Colon (tissue), 2 donors: ENCODE results near the gene MAPK13.
"Not testable (repeated sequence)": the region's sequence is repeated elsewhere in the genome, so short reads cannot be mapped to it uniquely, and the experiment has no call there.

ENCODE experiments used
- FAIRE-seq: peaks from 2 replicates; lab custom pipeline; 2012; peaks lifted over from hg19 to GRCh38; lab: Jason Lieb, UNC
- donor health status: control.
- donor health status: control.

The MAPK13 gene

GRCh38 chr6:36114798-36115408 lies 15.4 kb upstream of the MAPK13 start:
- peak; percentile 53 for FAIRE-seq

- FAIRE-seq = no peak
Observed at GRCh38 chr6:36115412-36115811, 14.9 kb upstream of the MAPK13 start.

DNA sequence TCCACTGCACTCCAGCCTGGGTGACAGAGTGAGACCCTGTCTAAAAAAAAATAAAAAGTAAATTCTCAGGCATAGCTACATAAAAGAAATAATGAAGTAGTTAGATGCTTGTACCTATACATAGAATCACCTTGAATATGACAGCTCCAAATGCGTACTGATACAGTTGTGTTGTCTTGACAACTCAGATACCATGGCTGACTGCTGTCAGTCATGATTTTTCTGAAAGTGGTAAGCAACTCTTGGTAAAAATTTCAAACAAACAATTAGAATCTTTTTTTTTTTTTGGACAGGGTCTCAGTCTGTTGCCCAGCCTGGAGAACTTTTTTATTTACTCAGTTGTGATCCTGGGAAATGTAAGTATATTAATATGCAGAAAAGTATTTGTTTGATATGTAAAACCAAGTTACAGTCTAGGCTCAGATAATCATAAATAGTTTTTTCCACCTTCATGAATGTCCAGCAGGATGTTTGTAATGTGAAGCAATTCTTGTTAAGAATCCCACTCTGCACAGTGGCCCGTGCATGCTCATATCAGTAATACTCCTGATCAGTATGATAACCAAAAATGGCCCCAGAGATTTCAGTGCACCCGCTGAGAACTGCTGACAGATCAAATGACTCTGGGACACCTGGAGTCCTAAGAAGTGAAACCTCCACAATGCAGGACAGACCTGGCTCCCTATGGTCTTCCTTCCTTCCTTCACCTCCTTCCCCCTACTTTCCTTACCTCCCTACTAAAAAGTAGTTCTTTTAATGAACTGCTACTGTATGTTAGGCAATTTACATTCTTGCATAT lies 14.0 kb upstream of the MAPK13 start:
- FAIRE-seq = no peak

DNA sequence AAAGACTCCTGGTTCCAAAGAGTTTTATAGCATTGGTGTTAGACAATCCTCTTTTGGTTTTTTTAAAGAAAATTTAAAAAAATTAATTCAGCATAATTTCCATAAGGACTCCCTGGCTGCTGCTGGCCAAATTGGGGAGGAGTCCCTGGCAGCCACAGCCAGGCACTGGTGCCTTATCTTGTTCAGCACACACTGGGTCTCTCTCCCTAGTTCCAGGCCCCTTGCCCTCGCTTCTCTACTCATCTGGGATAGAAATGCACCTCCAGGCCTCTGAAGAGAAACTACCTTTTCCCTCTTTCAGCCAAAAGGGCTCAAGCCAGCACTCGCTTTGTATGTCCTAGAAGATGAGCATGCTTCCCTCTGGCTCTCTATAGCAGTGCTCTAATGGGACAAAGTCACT lies 13.4 kb upstream of the MAPK13 start:
- no peak for FAIRE-seq

GRCh38 chr6:36117658-36118549 lies 12.4 kb upstream of the MAPK13 start:
- FAIRE-seq = no peak

DNA sequence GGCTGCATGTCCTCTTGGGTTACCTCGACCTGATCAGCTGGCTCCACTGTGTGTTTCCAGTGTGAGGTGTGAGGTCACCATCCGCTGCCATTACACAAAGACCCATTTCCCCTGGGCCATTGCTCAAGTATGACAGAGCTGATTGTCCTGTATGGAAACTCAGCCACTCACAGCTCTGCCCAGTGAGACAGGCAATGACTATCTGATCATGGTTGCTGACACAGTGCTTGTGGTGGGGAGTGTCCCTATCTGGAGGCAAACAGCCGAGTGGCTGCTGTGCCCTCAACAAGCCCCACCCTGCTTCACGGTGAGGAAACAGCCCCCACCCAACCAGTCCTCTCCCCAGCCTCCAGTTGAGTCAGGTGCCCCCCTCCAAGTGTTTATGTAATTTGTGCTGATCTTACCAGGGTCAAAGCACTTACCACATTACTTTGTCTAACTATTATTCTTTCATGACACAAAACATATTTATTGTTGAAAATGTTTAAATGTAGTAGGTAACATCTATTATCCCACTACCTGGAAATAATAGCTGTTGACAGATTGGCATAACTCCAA lies 11.7 kb upstream of the MAPK13 start:
- no peak for FAIRE-seq

DNA sequence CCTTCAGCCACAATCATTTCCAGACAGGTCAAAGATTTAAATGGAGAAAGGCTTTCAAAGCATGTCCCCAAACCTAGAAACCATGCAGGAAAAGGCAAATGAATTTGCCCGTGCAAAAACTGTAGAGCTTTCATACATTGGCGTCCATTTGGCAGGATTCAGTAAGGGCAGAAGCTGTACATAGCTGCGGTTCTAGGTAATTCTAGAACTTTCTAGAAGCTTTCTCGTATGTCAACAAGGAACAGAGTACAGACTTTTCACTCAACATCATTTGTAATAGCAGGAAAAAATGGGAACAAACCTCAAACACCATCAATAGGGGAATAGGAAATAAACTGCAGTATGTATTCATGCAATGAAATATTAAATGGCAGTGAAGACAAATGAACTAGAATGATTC lies 11.1 kb upstream of the MAPK13 start:
- no peak for FAIRE-seq

- no peak for FAIRE-seq
Observed at GRCh38 chr6:36120018-36120417, 10.3 kb upstream of the MAPK13 start.

- no peak for FAIRE-seq
Observed at GRCh38 chr6:36120539-36120938, 9.8 kb upstream of the MAPK13 start.

- FAIRE-seq = no peak
Observed at GRCh38 chr6:36120979-36121786, 9.1 kb upstream of the MAPK13 start.

GRCh38 chr6:36121787-36122494 lies 8.4 kb upstream of the MAPK13 start:
- FAIRE-seq = no peak

- FAIRE-seq = no peak
Observed at GRCh38 chr6:36122495-36123269, 7.6 kb upstream of the MAPK13 start.

DNA sequence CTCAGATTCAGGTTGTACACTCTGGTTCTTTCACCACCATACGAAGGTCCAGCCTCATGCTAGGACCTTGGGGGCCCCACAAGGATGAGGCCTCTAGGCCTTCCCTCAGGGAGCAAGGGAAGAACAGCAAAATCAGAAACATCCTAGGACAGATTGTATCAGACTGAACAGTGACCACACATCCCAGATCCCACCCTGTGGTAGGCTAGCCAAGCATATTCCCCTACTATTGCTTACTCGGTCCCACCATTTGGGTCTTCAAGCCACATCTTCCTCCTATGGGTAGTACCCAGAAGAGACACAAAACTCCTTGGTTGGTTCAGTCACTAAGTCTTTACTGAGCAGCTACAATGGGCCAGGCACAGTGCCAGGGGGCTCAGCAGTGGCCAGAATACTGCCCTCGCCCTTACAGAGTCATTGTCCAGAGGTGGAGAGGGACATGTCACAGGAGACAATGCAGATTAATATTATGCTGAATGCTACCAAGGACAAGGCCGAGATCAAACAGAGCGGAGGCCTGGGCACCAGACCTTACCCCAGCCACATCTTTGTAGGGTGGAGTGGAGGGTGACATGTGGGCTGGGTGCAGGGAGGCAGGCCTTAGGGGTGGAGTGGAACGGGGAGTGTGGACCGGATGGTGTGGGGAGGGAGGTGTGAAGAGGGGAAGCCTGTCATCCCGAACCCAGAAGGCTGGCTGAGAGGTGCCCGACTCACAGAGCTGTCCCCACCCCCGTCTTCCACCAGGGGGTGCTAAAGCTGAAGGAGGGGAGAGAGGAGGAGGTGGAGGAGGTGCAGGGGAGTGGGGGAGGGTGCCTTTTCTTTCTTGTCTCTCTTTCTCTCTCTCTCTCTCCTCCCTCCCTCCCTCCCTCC lies 6.8 kb upstream of the MAPK13 start:
- no peak for FAIRE-seq

GRCh38 chr6:36124346-36124745 lies 6.0 kb upstream of the MAPK13 start:
- not testable (repeated sequence) for FAIRE-seq

GRCh38 chr6:36124881-36125280 lies 5.4 kb upstream of the MAPK13 start:
- no peak for FAIRE-seq

DNA sequence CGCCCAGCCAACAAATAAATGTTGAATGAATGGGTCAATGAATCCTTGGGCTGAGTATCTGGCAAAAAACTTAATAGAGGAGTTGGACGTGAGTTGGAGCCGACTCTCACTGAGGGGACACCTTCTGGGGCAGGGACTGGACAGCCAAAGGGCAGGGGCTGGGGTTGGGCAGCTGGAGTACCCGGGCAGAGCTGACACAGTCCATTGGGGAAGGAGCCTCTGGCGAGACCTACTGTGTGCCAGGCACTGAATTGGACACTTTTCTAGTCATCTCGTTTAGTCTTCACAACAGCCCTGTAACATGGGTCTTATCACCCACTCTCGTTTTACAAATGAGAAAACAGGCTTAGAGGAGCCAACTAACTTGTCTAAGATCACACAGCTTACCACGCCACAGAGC lies 4.7 kb upstream of the MAPK13 start:
- FAIRE-seq = no peak

DNA sequence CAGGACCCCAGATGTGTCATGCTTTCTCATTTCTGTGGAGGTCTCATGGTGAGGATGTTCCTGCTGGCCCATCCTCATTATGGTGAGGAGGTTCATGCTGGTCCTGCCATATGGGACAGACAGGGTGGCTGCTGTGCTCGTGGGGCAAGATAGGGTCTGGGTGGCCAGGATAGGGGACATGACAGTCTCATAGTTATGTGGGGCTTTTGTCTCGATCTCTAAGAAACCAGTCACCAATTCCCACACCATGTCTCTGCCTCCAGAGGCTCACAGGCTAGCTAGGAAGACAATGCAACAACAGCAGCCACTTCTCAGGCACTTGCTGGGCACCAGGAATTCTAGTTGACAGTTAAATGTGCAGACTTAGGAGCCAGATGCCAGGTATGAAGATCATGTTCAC lies 4.2 kb upstream of the MAPK13 start:
- no peak for FAIRE-seq

DNA sequence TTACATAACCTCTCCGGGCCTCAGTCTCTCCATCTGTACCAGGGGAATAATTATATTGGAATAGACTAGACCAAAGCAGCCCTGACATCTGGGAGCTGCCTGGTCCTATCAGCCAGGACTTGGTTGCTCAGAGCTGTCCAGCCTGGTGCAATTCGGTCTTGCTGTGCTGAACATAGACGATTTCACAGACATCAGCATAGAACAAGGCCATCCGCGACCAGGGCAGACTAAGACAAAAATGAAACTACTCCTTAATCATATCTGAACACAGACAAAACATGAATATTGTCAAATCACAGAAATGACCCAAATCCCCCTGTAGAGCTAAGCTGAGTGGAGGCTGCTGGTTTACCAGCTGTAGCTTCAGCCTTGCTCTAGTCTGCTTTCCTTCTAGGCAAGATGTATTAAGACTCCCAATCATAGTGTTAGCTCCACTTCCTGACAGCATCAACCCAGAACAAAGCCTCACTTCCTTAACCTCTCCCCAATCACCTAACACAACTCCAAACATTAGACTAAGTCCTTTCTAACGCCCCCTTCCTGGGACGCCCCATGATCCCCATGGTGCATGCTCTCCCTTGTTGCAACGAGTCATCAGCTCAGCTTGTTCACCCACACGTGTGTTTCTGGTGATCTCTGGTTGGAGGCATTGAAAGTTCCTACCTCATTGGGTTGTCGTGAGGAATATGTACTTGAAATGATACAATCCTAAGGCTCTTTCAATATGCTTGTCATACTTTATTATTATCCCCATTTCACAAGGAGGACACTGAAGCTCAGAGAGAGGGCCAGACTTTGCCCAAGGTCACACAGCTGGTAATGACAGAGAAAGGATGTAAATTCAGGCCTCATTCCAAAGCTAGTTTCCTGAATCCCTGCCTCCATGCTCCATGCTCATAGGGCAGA lies 3.5 kb upstream of the MAPK13 start:
- FAIRE-seq = no peak
